ENCODE results near the gene FMN2.

Gene FMN2

GRCh38 chr1:240385985-240386978, 294.6 kb downstream of the FMN2 start:
- no peak for DNase-seq (ENCODE audit: low spot score)
- no peak for TF ChIP-seq CTCF (IDR thresholded peaks at IDR 0.05; ENCODE audit: borderline replicate concordance, control extremely low read depth, extremely low read depth, insufficient read depth, missing control alignments)
- in situ Hi-C loops (cut with MboI; ENCODE audit: low sequenced_read_pairs, unreplicated experiment): no loop called here

GRCh38 chr1:240387051-240387450, 295.4 kb downstream of the FMN2 start:
- TF ChIP-seq CTCF (IDR thresholded peaks at IDR 0.05; ENCODE audit: borderline replicate concordance, control extremely low read depth, extremely low read depth, insufficient read depth, missing control alignments): no peak
- in situ Hi-C loops (cut with MboI; ENCODE audit: low sequenced_read_pairs, unreplicated experiment): no loop called here
- DNase-seq (ENCODE audit: low spot score): no peak

GRCh38 chr1:240391660-240392260, 300.1 kb downstream of the FMN2 start:
- TF ChIP-seq CTCF (IDR thresholded peaks at IDR 0.05; ENCODE audit: borderline replicate concordance, control extremely low read depth, extremely low read depth, insufficient read depth, missing control alignments): no peak
- in situ Hi-C loops (cut with MboI; ENCODE audit: low sequenced_read_pairs, unreplicated experiment): no loop called here
- no peak for DNase-seq (ENCODE audit: low spot score)

- DNase-seq (ENCODE audit: low spot score): no peak
- no peak for TF ChIP-seq CTCF (IDR thresholded peaks at IDR 0.05; ENCODE audit: borderline replicate concordance, control extremely low read depth, extremely low read depth, insufficient read depth, missing control alignments)
- in situ Hi-C loops (cut with MboI; ENCODE audit: low sequenced_read_pairs, unreplicated experiment): no loop called here
Observed at GRCh38 chr1:240394353-240394752, 302.7 kb downstream of the FMN2 start.

- DNase-seq (ENCODE audit: low spot score): no peak
- TF ChIP-seq CTCF (IDR thresholded peaks at IDR 0.05; ENCODE audit: borderline replicate concordance, control extremely low read depth, extremely low read depth, insufficient read depth, missing control alignments): no peak
- in situ Hi-C loops (cut with MboI; ENCODE audit: low sequenced_read_pairs, unreplicated experiment): no loop called here
Observed at GRCh38 chr1:240395336-240395735, 303.7 kb downstream of the FMN2 start.

- no peak for DNase-seq (ENCODE audit: low spot score)
- in situ Hi-C loops (cut with MboI; ENCODE audit: low sequenced_read_pairs, unreplicated experiment): no loop called here
Observed at GRCh38 chr1:240399381-240399780, 307.7 kb downstream of the FMN2 start.

More at GRCh38 chr1:240399381-240399780, 307.7 kb downstream of the FMN2 start:
- no peak for TF ChIP-seq CTCF (IDR thresholded peaks at IDR 0.05; ENCODE audit: borderline replicate concordance, control extremely low read depth, extremely low read depth, insufficient read depth, missing control alignments)
